ENCODE measurements around the gene EFNA3. TPM values are rescaled to one million over a fixed set of nuclear protein-coding genes. Genes with fewer than 3 reads are reported as not detected.

Gene EFNA3
- total and polyA plus RNA-seq, 2 donors (not counting 3 experiments of a cell fraction or from before 2014, with no cell fraction given), result 2.2 to 2.5 TPM

- Histone ChIP-seq H3K4me2 (ENCODE audit: insufficient read depth, low read length) (no peak overlapping the region), H3K4me3 (replicated peaks in 1 of 3; ENCODE audit: insufficient read depth in 1 of 3, low read depth in 1 of 3, low read length in 3 of 3) (no peak overlapping the region), H3K9me3 (replicated peaks; ENCODE audit: control insufficient read depth, insufficient read depth, low read length) (no peaks in the 10 kb centered on the region), H3K36me3 (ENCODE audit: control insufficient read depth in 2 of 2, extremely low read depth in 1 of 2, insufficient read depth in 2 of 2, low read length in 2 of 2) (no peaks in the 10 kb centered on the region), H3K27me3 (ENCODE audit: control insufficient read depth in 2 of 2, insufficient read depth in 2 of 2, low read length in 2 of 2) (peaks cover 8 to 19% of the 10 kb centered on the region in 2 experiments), H3K27ac (ENCODE audit: insufficient read depth, low read depth, low read length) (no peak overlapping the region), H3K9me1 (replicated peaks; ENCODE audit: control insufficient read depth, extremely low read depth, insufficient read depth, low read length) (no peaks in the 10 kb centered on the region), H3K79me2 (ENCODE audit: control insufficient read depth, insufficient read depth, low read length) (no peaks in the 10 kb centered on the region), H4K20me1 (replicated peaks; ENCODE audit: control insufficient read depth, extremely low read depth, insufficient read depth, low read length) (no peaks in the 10 kb centered on the region), H3K9ac (replicated peaks; ENCODE audit: extremely low read depth, insufficient read depth, low read length) (no peak overlapping the region), H3K4me1 (ENCODE audit: control insufficient read depth, extremely low read depth, insufficient read depth, low read length) (no peaks in the 10 kb centered on the region), H2AFZ (ENCODE audit: low read depth, low read length) (no peak overlapping the region)
- FAIRE-seq (peak; percentile 55), DNase-seq (ENCODE audit: low read depth, low spot score) (peak; percentile 74)
- intact Hi-C loops (cut with micrococcal nuclease) (loop anchor here (1.0 kb wide), 2 partner anchors 30 to 41 kb away; partner anchors contain the start of gene SLC50A1), dilution Hi-C loops (cut with MboI; ENCODE audit: extremely low pct_ligation_motif_present, low sequenced_read_pairs) (no loop called here)
- TF ChIP-seq CTCF (IDR thresholded peaks at IDR 0.05; ENCODE audit: extremely low read depth in 1 of 2, insufficient read depth in 1 of 2, low read depth in 1 of 2, low read length in 2 of 2) (peak; percentile 31 to 46), GATA2 (IDR thresholded peaks at IDR 0.05; ENCODE audit: insufficient read depth, insufficient read length, low read depth, low read length) (no peak)
- no TSS peak for BruUV-seq (replicated peaks)
- ChIA-PET CTCF (interaction anchor here (1.7 to 13.7 kb wide), 2 partner anchors 30 to 75 kb away, joined by 4 to 673 read pairs; partner anchors contain the start of gene KRTCAP2), POLR2A (no interaction called here)
Measured at GRCh38 chr1:155093911-155094621, 15.4 kb downstream of the EFNA3 start.

GRCh38 chr1:155094622-155094948, 15.9 kb downstream of the EFNA3 start:
- TF ChIP-seq EZH2 (IDR thresholded peaks at IDR 0.05; ENCODE audit: borderline replicate concordance, low read depth, low read length, severe bottlenecking) (peak; percentile 23), POLR2A (IDR thresholded peaks at IDR 0.05; ENCODE audit: low read depth, low read length) (no peak)
- H3K4me2 ChIP-seq (ENCODE audit: insufficient read depth, low read length), result no peak overlapping the region
- H3K27me3 ChIP-seq (ENCODE audit: control insufficient read depth in 2 of 2, insufficient read depth in 2 of 2, low read length in 2 of 2), result peaks cover 8 to 19% of the 10 kb centered on the region in 2 experiments
- no peaks in the 10 kb centered on the region for H3K36me3 ChIP-seq (ENCODE audit: control insufficient read depth in 2 of 2, extremely low read depth in 1 of 2, insufficient read depth in 2 of 2, low read length in 2 of 2)
- H4K20me1 ChIP-seq (replicated peaks; ENCODE audit: control insufficient read depth, extremely low read depth, insufficient read depth, low read length), result no peaks in the 10 kb centered on the region
- H3K9ac ChIP-seq (replicated peaks; ENCODE audit: extremely low read depth, insufficient read depth, low read length), result no peak overlapping the region
- intact Hi-C loops (cut with micrococcal nuclease), result loop anchor here (1.0 kb wide), 2 partner anchors 30 to 41 kb away; partner anchors contain the start of gene SLC50A1
- ChIA-PET POLR2A (no interaction called here), CTCF (interaction anchor here (0.9 to 13.7 kb wide), 4 partner anchors 12 to 75 kb away, joined by 3 to 673 read pairs (median 4); partner anchors contain the start of gene KRTCAP2)
- FAIRE-seq, result no peak
- dilution Hi-C loops (cut with MboI; ENCODE audit: extremely low pct_ligation_motif_present, low sequenced_read_pairs), result no loop called here
- no peaks in the 10 kb centered on the region for H3K4me1 ChIP-seq (ENCODE audit: control insufficient read depth, extremely low read depth, insufficient read depth, low read length)
- H3K79me2 ChIP-seq (ENCODE audit: control insufficient read depth, insufficient read depth, low read length), result no peaks in the 10 kb centered on the region
- H3K9me3 ChIP-seq (replicated peaks; ENCODE audit: control insufficient read depth, insufficient read depth, low read length), result no peaks in the 10 kb centered on the region
- no peaks in the 10 kb centered on the region for H3K9me1 ChIP-seq (replicated peaks; ENCODE audit: control insufficient read depth, extremely low read depth, insufficient read depth, low read length)
- DNase-seq (ENCODE audit: low read depth, low spot score), result no peak
- H3K27ac ChIP-seq (ENCODE audit: insufficient read depth, low read depth, low read length), result no peak overlapping the region
- H2AFZ ChIP-seq (ENCODE audit: low read depth, low read length), result no peak overlapping the region
- no TSS peak for BruUV-seq (replicated peaks)
- H3K4me3 ChIP-seq (replicated peaks in 1 of 3; ENCODE audit: insufficient read depth in 1 of 3, low read depth in 1 of 3, low read length in 3 of 3), result no peak overlapping the region

Data from endothelial cell of umbilical vein (primary cell).